ENCODE results near the gene CST6.

- TF ChIP-seq CTCF (conservative IDR thresholded peaks at IDR 0.05; ENCODE audit: low read depth in 2 of 2) (no peak), POLR2AphosphoS5 (IDR thresholded peaks at IDR 0.05; ENCODE audit: low read depth) (no peak), EZH2 (IDR thresholded peaks at IDR 0.05; ENCODE audit: low read depth, unreplicated experiment) (no peak), REST (IDR thresholded peaks at IDR 0.05; ENCODE audit: unreplicated experiment) (no peak), CREB1 (CRISPR knock-in tag; IDR thresholded peaks at IDR 0.05; ENCODE audit: low read depth) (no peak), JUNB (IDR thresholded peaks at IDR 0.05; ENCODE audit: unreplicated experiment) (no peak), NANOG (IDR thresholded peaks at IDR 0.05; ENCODE audit: borderline replicate concordance) (no peak)
- TF ChIP-seq, protein P1, sequence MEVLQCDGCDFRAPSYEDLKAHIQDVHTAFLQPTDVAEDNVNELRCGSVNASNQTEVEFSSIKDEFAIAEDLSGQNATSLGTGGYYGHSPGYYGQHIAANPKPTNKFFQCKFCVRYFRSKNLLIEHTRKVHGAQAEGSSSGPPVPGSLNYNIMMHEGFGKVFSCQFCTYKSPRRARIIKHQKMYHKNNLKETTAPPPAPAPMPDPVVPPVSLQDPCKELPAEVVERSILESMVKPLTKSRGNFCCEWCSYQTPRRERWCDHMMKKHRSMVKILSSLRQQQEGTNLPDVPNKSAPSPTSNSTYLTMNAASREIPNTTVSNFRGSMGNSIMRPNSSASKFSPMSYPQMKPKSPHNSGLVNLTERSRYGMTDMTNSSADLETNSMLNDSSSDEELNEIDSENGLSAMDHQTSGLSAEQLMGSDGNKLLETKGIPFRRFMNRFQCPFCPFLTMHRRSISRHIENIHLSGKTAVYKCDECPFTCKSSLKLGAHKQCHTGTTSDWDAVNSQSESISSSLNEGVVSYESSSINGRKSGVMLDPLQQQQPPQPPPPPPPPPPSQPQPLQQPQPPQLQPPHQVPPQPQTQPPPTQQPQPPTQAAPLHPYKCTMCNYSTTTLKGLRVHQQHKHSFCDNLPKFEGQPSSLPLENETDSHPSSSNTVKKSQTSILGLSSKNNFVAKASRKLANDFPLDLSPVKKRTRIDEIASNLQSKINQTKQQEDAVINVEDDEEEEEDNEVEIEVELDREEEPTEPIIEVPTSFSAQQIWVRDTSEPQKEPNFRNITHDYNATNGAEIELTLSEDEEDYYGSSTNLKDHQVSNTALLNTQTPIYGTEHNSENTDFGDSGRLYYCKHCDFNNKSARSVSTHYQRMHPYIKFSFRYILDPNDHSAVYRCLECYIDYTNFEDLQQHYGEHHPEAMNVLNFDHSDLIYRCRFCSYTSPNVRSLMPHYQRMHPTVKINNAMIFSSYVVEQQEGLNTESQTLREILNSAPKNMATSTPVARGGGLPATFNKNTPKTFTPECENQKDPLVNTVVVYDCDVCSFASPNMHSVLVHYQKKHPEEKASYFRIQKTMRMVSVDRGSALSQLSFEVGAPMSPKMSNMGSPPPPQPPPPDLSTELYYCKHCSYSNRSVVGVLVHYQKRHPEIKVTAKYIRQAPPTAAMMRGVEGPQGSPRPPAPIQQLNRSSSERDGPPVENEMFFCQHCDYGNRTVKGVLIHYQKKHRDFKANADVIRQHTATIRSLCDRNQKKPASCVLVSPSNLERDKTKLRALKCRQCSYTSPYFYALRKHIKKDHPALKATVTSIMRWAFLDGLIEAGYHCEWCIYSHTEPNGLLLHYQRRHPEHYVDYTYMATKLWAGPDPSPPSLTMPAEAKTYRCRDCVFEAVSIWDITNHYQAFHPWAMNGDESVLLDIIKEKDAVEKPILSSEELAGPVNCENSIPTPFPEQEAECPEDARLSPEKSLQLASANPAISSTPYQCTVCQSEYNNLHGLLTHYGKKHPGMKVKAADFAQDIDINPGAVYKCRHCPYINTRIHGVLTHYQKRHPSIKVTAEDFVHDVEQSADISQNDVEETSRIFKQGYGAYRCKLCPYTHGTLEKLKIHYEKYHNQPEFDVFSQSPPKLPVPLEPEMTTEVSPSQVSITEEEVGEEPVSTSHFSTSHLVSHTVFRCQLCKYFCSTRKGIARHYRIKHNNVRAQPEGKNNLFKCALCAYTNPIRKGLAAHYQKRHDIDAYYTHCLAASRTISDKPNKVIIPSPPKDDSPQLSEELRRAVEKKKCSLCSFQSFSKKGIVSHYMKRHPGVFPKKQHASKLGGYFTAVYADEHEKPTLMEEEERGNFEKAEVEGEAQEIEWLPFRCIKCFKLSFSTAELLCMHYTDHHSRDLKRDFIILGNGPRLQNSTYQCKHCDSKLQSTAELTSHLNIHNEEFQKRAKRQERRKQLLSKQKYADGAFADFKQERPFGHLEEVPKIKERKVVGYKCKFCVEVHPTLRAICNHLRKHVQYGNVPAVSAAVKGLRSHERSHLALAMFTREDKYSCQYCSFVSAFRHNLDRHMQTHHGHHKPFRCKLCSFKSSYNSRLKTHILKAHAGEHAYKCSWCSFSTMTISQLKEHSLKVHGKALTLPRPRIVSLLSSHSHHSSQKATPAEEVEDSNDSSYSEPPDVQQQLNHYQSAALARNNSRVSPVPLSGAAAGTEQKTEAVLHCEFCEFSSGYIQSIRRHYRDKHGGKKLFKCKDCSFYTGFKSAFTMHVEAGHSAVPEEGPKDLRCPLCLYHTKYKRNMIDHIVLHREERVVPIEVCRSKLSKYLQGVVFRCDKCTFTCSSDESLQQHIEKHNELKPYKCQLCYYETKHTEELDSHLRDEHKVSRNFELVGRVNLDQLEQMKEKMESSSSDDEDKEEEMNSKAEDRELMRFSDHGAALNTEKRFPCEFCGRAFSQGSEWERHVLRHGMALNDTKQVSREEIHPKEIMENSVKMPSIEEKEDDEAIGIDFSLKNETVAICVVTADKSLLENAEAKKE (CRISPR knock-in tag; IDR thresholded peaks at IDR 0.05), result no peak
Measured at GRCh38 chr11:66011785-66012303, at the start of gene CST6.
